Measurements from ENCODE around the gene ASB13.

Gene ASB13

GRCh38 chr10:5666008-5666840, at the start of gene ASB13:
ASB13 (minus strand) TSS chr10:5666595; CDS start chr10:5666551, 44 bp downstream.
- peak; percentile 60 for DNase-seq
- H3K27ac Mint-ChIP-seq: peak within 1 kb of the TSS; percentile 73
- no peaks in the 10 kb centered on the region for H3K9me3 Mint-ChIP-seq
- H3K36me3 Mint-ChIP-seq: no peaks in the 10 kb centered on the region
- peaks cover 18% of the 10 kb centered on the region for H3K27me3 Mint-ChIP-seq
- peaks cover 11% of the 10 kb centered on the region for H3K4me1 Mint-ChIP-seq
- CTCF ChIA-PET: interaction anchor here (1.3 to 1.5 kb wide), 2 partner anchors 37 to 220 kb away, joined by 3 to 6 read pairs; no protein-coding TSS in a partner anchor
- peak within 1 kb of the TSS; percentile 84 for H3K4me3 Mint-ChIP-seq

GRCh38 chr10:5711642-5712041, 45.2 kb upstream of the ASB13 start:
- Mint-ChIP-seq H3K4me1 (peaks cover 48% of the 10 kb centered on the region), H3K27me3 (no peaks in the 10 kb centered on the region), H3K9me3 (no peaks in the 10 kb centered on the region), H3K4me3 (peak overlapping the region; percentile 72), H3K36me3 (peaks cover 24% of the 10 kb centered on the region), H3K27ac (peak overlapping the region; percentile 86)
- no peak for DNase-seq
- CTCF ChIA-PET: interaction anchor here (1.9 kb wide), 1 partner anchor 82 kb away, joined by 5 read pairs; no protein-coding TSS in a partner anchor

- no peaks in the 10 kb centered on the region for H3K9me3 Mint-ChIP-seq
- peaks cover 48% of the 10 kb centered on the region for H3K4me1 Mint-ChIP-seq
- CTCF ChIA-PET: interaction anchor here (1.9 kb wide), 1 partner anchor 81 kb away, joined by 5 read pairs; no protein-coding TSS in a partner anchor
- H3K36me3 Mint-ChIP-seq: peaks cover 24% of the 10 kb centered on the region
- H3K4me3 Mint-ChIP-seq: peak overlapping the region; percentile 72
- DNase-seq: no peak
- H3K27ac Mint-ChIP-seq: peak overlapping the region; percentile 86
- H3K27me3 Mint-ChIP-seq: no peaks in the 10 kb centered on the region
Measured at GRCh38 chr10:5710859-5711258, 44.5 kb upstream of the ASB13 start.

- Mint-ChIP-seq H3K27me3 (no peaks in the 10 kb centered on the region), H3K4me1 (peaks cover 51% of the 10 kb centered on the region), H3K4me3 (peak overlapping the region; percentile 1), H3K36me3 (peaks cover 20% of the 10 kb centered on the region), H3K27ac (peak overlapping the region; percentile 35), H3K9me3 (no peaks in the 10 kb centered on the region)
- CTCF ChIA-PET: interaction anchor here (1.0 kb wide), 1 partner anchor 23 kb away, joined by 3 read pairs; no protein-coding TSS in a partner anchor
- no peak for DNase-seq
Measured at GRCh38 chr10:5709865-5710264, 43.5 kb upstream of the ASB13 start.

GRCh38 chr10:5708356-5708755, 42.0 kb upstream of the ASB13 start:
- Mint-ChIP-seq H3K27me3 (no peaks in the 10 kb centered on the region), H3K27ac (no peak overlapping the region), H3K4me1 (peaks cover 53% of the 10 kb centered on the region), H3K9me3 (no peaks in the 10 kb centered on the region), H3K36me3 (peaks cover 19% of the 10 kb centered on the region), H3K4me3 (no peak overlapping the region)
- no peak for DNase-seq
- CTCF ChIA-PET: no interaction called here

- no peak overlapping the region for H3K4me3 Mint-ChIP-seq
- H3K36me3 Mint-ChIP-seq: peaks cover 5% of the 10 kb centered on the region
- H3K4me1 Mint-ChIP-seq: peaks cover 14% of the 10 kb centered on the region
- CTCF ChIA-PET: no interaction called here
- peaks cover under 1% of the 10 kb centered on the region for H3K27me3 Mint-ChIP-seq
- no peak for DNase-seq
- H3K27ac Mint-ChIP-seq: no peak overlapping the region
- H3K9me3 Mint-ChIP-seq: no peaks in the 10 kb centered on the region
Measured at GRCh38 chr10:5698062-5698461, 31.7 kb upstream of the ASB13 start.

GRCh38 chr10:5697342-5697741, 30.9 kb upstream of the ASB13 start:
- DNase-seq: no peak
- Mint-ChIP-seq H3K4me1 (peaks cover 18% of the 10 kb centered on the region), H3K36me3 (peaks cover 8% of the 10 kb centered on the region), H3K9me3 (no peaks in the 10 kb centered on the region), H3K27ac (no peak overlapping the region), H3K4me3 (no peak overlapping the region), H3K27me3 (peaks cover 5% of the 10 kb centered on the region)
- CTCF ChIA-PET: no interaction called here

- H3K27ac Mint-ChIP-seq: no peak overlapping the region
- no peaks in the 10 kb centered on the region for H3K9me3 Mint-ChIP-seq
- peaks cover 9% of the 10 kb centered on the region for H3K36me3 Mint-ChIP-seq
- peaks cover 35% of the 10 kb centered on the region for H3K4me1 Mint-ChIP-seq
- peaks cover 5% of the 10 kb centered on the region for H3K27me3 Mint-ChIP-seq
- H3K4me3 Mint-ChIP-seq: no peak overlapping the region
- CTCF ChIA-PET: no interaction called here
- DNase-seq: no peak
Measured at GRCh38 chr10:5694573-5694972, 28.2 kb upstream of the ASB13 start.

- Mint-ChIP-seq H3K36me3 (peaks cover 13% of the 10 kb centered on the region), H3K9me3 (no peaks in the 10 kb centered on the region), H3K27ac (peak overlapping the region; percentile 38), H3K27me3 (peaks cover 5% of the 10 kb centered on the region), H3K4me1 (peaks cover 44% of the 10 kb centered on the region), H3K4me3 (peak overlapping the region; percentile 66)
- CTCF ChIA-PET: interaction anchor here (0.7 to 1.3 kb wide), 3 partner anchors 10 to 64 kb away, joined by 3 read pairs; no protein-coding TSS in a partner anchor
- peak; percentile 73 for DNase-seq
Measured at GRCh38 chr10:5692461-5693358, 26.3 kb upstream of the ASB13 start.

GRCh38 chr10:5691786-5692185, 25.4 kb upstream of the ASB13 start:
- Mint-ChIP-seq H3K27me3 (peaks cover 5% of the 10 kb centered on the region), H3K4me1 (peaks cover 47% of the 10 kb centered on the region), H3K4me3 (peak overlapping the region; percentile 41), H3K36me3 (peaks cover 13% of the 10 kb centered on the region), H3K9me3 (no peaks in the 10 kb centered on the region), H3K27ac (no peak overlapping the region)
- CTCF ChIA-PET: interaction anchor here (0.7 to 1.3 kb wide), 4 partner anchors 9 to 63 kb away, joined by 3 read pairs; no protein-coding TSS in a partner anchor
- no peak for DNase-seq

GRCh38 chr10:5688587-5688986, 22.2 kb upstream of the ASB13 start:
- H3K4me1 Mint-ChIP-seq: peaks cover 61% of the 10 kb centered on the region
- no peak overlapping the region for H3K4me3 Mint-ChIP-seq
- no peak overlapping the region for H3K27ac Mint-ChIP-seq
- H3K9me3 Mint-ChIP-seq: no peaks in the 10 kb centered on the region
- peaks cover 10% of the 10 kb centered on the region for H3K36me3 Mint-ChIP-seq
- H3K27me3 Mint-ChIP-seq: peaks cover 5% of the 10 kb centered on the region
- CTCF ChIA-PET: no interaction called here
- DNase-seq: no peak

GRCh38 chr10:5685764-5686240, 19.4 kb upstream of the ASB13 start:
- no peaks in the 10 kb centered on the region for H3K9me3 Mint-ChIP-seq
- no peaks in the 10 kb centered on the region for H3K27me3 Mint-ChIP-seq
- H3K27ac Mint-ChIP-seq: peak overlapping the region; percentile 99
- CTCF ChIA-PET: no interaction called here
- peaks cover 5% of the 10 kb centered on the region for H3K36me3 Mint-ChIP-seq
- peak overlapping the region; percentile 96 for H3K4me3 Mint-ChIP-seq
- DNase-seq: no peak
- peaks cover 45% of the 10 kb centered on the region for H3K4me1 Mint-ChIP-seq

- Mint-ChIP-seq H3K4me1 (peaks cover 40% of the 10 kb centered on the region), H3K9me3 (no peaks in the 10 kb centered on the region), H3K27ac (peak overlapping the region; percentile 99), H3K27me3 (no peaks in the 10 kb centered on the region), H3K4me3 (peak overlapping the region; percentile 96), H3K36me3 (peaks cover 5% of the 10 kb centered on the region)
- DNase-seq: peak; percentile 84
- CTCF ChIA-PET: interaction anchor here (0.8 to 1.4 kb wide), 3 partner anchors 9 to 189 kb away, joined by 3 to 4 read pairs (median 3); no protein-coding TSS in a partner anchor
Measured at GRCh38 chr10:5684971-5685763, 18.8 kb upstream of the ASB13 start.

All from activated naive CD4-positive, alpha-beta T cell treated with anti-CD3 and anti-CD28 coated beads, Interleukin-2, amount 10 ng/mL, durations not matched to agents 7 days and 5 days (primary cell).